HEK293T (cell line): ENCODE measurements around the gene PICALM.

Experiments
- FOXM1 ChIP-seq: fragments of 450-650 bp; IDR thresholded peaks from 2 replicates; pipeline ENCODE4 v1.6.1; 2017; ENCODE audit warnings: mild to moderate bottlenecking, borderline replicate concordance
- HDGF ChIP-seq: fragments of 450-650 bp; IDR thresholded peaks from 2 replicates; pipeline ENCODE4 v1.6.1; 2017; ENCODE audit warnings: antibody characterized with exemption, borderline replicate concordance
- L3MBTL2 ChIP-seq: fragments of 450-650 bp; conservative IDR thresholded peaks from 2 replicates; pipeline ENCODE4 v1.6.1; 2016; ENCODE audit warnings: mild to moderate bottlenecking
- SP1 ChIP-seq: fragments of 450-650 bp; IDR thresholded peaks from 2 replicates; pipeline ENCODE4 v1.6.1; 2017
- SUZ12 ChIP-seq: fragments of 450-650 bp; IDR thresholded peaks from 2 replicates; pipeline ENCODE4 v1.6.1; 2016; ENCODE audit warnings: mild to moderate bottlenecking
- ZNF384 ChIP-seq: fragments of 450-650 bp; IDR thresholded peaks from 2 replicates; pipeline ENCODE4 v1.6.1; 2016

DNA sequence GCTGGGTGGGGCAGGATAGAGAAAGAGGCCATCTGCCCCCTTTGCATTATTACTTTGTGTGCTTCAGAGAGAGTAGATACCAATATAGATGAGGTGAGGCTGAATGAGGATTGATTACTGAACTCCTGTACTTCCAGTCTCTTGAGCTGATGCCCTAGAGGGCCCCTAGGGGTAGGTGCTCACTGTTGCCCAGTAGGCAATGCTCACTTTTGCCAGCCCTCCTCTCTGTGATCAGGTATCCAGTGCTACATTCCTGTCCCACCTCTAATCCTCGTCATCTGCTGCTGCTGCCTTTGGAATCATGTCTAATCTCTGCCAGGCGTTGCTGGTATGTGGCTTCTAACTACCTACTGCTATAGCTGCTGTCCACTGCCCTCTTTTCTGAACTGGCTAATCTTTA lies 156.5 kb downstream of the PICALM start:
- TF ChIP-seq SP1, result no peak
- TF ChIP-seq SUZ12, result no peak
- no peak for TF ChIP-seq FOXM1
- TF ChIP-seq HDGF, result no peak
- TF ChIP-seq ZNF384, result no peak
- no peak for TF ChIP-seq L3MBTL2
